Adrenal gland (tissue), 5 donors: ENCODE results near the gene PPT2.

Experiments
- CTCF ChIP-seq, 6 experiments: fragments of 450-650 bp in 4 of 6; fragments of 200-600 bp in 2 of 6; sonication (generic) in 1 of 6; IDR thresholded peaks; 1 replicate in 5 of 6; 2 replicates in 1 of 6; pipeline versions ENCODE4 v1.5.1 to v1.8.0; 2016 to 2021; ENCODE audit warnings: antibody characterized with exemption in 6 of 6, mild to moderate bottlenecking in 2 of 6, moderate library complexity in 1 of 6
- POLR2A ChIP-seq, 2 donors: fragments of 450-650 bp; IDR thresholded peaks; one replicate each; pipeline ENCODE4 v1.6.1; 2017; ENCODE audit warnings: antibody characterized with exemption in 2 of 2, mild to moderate bottlenecking in 2 of 2, moderate library complexity in 1 of 2
- donor health status: DM: no; HTN: no; CAD: no.

- no peak for TF ChIP-seq CTCF (IDR thresholded peaks at IDR 0.05)
- peak in 1 of 2 donors; percentile 51 for TF ChIP-seq POLR2A (IDR thresholded peaks at IDR 0.05)
Observed at GRCh38 chr6:32175711-32176475, 22.0 kb downstream of the PPT2 start, which contains the start of gene AGPAT1.
